Esophagus muscularis mucosa (tissue), 3 donors: ENCODE data around the gene ZFAND5.

Experiments
- POLR2A ChIP-seq: fragments of 450-650 bp; IDR thresholded peaks from one replicate; pipeline ENCODE4 v1.6.1; 2017; ENCODE audit warnings: antibody characterized with exemption, moderate library complexity, mild to moderate bottlenecking, low read depth
- TF ChIP-seq, protein P1 (sequence below), 3 experiments: fragments of 200-600 bp in 2 of 3; fragments of 450-650 bp in 1 of 3; sonication (generic) in 2 of 3; IDR thresholded peaks; one replicate each; pipeline ENCODE4 v1.5.1; 2017 to 2019; ENCODE audit warnings: antibody characterized with exemption in 3 of 3, mild to moderate bottlenecking in 2 of 3, moderate library complexity in 1 of 3

GRCh38 chr9:72384710-72385485, 19.9 kb upstream of the ZFAND5 start:
- no peak for TF ChIP-seq POLR2A
- TF ChIP-seq, protein P1, sequence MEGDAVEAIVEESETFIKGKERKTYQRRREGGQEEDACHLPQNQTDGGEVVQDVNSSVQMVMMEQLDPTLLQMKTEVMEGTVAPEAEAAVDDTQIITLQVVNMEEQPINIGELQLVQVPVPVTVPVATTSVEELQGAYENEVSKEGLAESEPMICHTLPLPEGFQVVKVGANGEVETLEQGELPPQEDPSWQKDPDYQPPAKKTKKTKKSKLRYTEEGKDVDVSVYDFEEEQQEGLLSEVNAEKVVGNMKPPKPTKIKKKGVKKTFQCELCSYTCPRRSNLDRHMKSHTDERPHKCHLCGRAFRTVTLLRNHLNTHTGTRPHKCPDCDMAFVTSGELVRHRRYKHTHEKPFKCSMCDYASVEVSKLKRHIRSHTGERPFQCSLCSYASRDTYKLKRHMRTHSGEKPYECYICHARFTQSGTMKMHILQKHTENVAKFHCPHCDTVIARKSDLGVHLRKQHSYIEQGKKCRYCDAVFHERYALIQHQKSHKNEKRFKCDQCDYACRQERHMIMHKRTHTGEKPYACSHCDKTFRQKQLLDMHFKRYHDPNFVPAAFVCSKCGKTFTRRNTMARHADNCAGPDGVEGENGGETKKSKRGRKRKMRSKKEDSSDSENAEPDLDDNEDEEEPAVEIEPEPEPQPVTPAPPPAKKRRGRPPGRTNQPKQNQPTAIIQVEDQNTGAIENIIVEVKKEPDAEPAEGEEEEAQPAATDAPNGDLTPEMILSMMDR (IDR thresholded peaks at IDR 0.05), result no peak
